Mucosa of descending colon (tissue), 3 donors: ENCODE results near the gene PTBP3. TPM values are rescaled to one million over a fixed set of nuclear protein-coding genes. Genes with fewer than 3 reads are reported as not detected.
A peak's percentile ranks its signal among the peaks of the same experiment; 100 is the strongest.

Source experiments
- ATAC-seq: fragments of 200-7000 bp; cut with Tn5 transposase; one replicate; pipeline ENCODE4 v1.9.1; 2020; ENCODE audit warnings: mild to moderate bottlenecking, moderate library complexity
- DNase-seq, 3 donors: peaks; one replicate each; pipeline ENCODE4 v3.0.0-alpha.2; 2020
- H3K36me3 ChIP-seq: fragments of 200-600 bp; one replicate; pipeline ENCODE4 v1.8.0; 2021; ENCODE audit warnings: low read depth, mild to moderate bottlenecking
- H3K4me1 ChIP-seq: fragments of 200-600 bp; one replicate; pipeline ENCODE4 v1.8.0; 2021; ENCODE audit warnings: low read depth, mild to moderate bottlenecking
- H3K4me3 ChIP-seq: fragments of 200-600 bp; one replicate; pipeline ENCODE4 v1.8.0; 2021; ENCODE audit warnings: mild to moderate bottlenecking
- H3K9me3 ChIP-seq: fragments of 200-600 bp; one replicate; pipeline ENCODE4 v1.8.0; 2021; ENCODE audit warnings: mild to moderate bottlenecking
- intact Hi-C, 2 donors: fragments of 100-400 bp; cut with DNase I in 1 of 2; cut with micrococcal nuclease in 1 of 2; formaldehyde crosslinking; loops; one replicate each; pipeline versions ENCODE4 v1.11.0 to v1.11.1; 2022; cut with DNase I, micrococcal nuclease
- total RNA-seq, 3 donors: library from RNA; stranded (reverse); fragmentation: NEBNext Ultra II Directional in 2 of 3; extraction: Animal tissue kit (Norgen Biotek cat#: 25700) in 2 of 3; gene quantifications; one replicate each; pipeline versions ENCODE4 v1.2.1 to v1.2.4, GENCODE V29; 2021 to 2023
- TF ChIP-seq, protein P1 (sequence below): fragments of 200-600 bp; IDR thresholded peaks from one replicate; pipeline ENCODE4 v1.8.0; 2022; ENCODE audit warnings: antibody characterized with exemption, mild to moderate bottlenecking
- donor health status: DM: no; HTN: no; CAD: no; lungs with moderate emphysema.
- donor health status: DM: no; HTN: no; CAD: no.
- donor health status: DM: no; HTN: yes; CAD: no.

PTBP3 gene
- total RNA-seq, 3 donors from 2014 or later: 69.3 to 132 (median 125) TPM

DNA sequence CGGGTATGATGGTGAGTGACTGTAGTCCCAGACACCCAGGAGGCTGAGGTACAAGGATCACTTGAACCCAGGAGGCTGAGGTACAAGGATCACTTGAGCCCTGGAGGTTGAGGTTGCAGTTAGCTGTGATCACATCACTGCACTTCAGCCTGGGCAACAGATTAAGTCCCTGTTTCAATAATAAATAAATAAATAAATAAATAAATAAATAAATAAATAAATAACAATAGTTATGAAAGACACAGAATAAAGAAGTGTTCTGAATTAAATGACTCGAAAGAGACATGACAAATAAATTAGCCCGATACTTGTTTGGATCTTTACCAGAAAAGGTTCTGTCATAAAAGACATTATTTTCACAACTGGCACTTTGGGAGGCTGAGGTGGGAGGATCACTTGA, 86.3 kb downstream of the PTBP3 start:
- Histone ChIP-seq H3K4me3 (no peak overlapping the region), H3K9me3 (no peaks in the 10 kb centered on the region), H3K36me3 (no peaks in the 10 kb centered on the region), H3K4me1 (no peaks in the 10 kb centered on the region)
- DNase-seq (no peak), ATAC-seq (no peak)
- TF ChIP-seq, protein P1, sequence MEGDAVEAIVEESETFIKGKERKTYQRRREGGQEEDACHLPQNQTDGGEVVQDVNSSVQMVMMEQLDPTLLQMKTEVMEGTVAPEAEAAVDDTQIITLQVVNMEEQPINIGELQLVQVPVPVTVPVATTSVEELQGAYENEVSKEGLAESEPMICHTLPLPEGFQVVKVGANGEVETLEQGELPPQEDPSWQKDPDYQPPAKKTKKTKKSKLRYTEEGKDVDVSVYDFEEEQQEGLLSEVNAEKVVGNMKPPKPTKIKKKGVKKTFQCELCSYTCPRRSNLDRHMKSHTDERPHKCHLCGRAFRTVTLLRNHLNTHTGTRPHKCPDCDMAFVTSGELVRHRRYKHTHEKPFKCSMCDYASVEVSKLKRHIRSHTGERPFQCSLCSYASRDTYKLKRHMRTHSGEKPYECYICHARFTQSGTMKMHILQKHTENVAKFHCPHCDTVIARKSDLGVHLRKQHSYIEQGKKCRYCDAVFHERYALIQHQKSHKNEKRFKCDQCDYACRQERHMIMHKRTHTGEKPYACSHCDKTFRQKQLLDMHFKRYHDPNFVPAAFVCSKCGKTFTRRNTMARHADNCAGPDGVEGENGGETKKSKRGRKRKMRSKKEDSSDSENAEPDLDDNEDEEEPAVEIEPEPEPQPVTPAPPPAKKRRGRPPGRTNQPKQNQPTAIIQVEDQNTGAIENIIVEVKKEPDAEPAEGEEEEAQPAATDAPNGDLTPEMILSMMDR: no peak
- intact Hi-C loops: no loop called here

DNA sequence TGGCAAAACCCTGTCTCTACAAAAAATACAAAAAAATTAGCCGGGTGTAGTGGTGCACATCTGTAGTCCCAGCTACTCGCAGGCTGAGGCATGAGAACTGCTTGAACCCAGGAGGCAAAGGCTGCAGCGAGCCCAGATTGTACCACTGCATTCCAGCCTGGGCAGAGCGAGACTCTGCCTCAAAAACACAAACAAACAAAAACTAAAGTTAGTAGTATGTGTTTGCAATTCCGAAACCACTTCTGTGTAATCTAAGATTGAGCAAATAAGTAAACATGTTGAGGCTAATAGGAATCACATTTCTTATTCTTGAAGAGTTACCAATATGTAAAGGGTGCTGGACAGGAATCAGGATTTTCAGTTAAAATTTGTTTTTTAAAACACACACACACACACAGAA, 88.3 kb downstream of the PTBP3 start:
- TF ChIP-seq, protein P1: no peak
- Histone ChIP-seq H3K4me1 (no peaks in the 10 kb centered on the region), H3K4me3 (no peak overlapping the region), H3K36me3 (no peaks in the 10 kb centered on the region), H3K9me3 (no peaks in the 10 kb centered on the region)
- intact Hi-C loops: no loop called here
- ATAC-seq (no peak), DNase-seq (no peak)

DNA sequence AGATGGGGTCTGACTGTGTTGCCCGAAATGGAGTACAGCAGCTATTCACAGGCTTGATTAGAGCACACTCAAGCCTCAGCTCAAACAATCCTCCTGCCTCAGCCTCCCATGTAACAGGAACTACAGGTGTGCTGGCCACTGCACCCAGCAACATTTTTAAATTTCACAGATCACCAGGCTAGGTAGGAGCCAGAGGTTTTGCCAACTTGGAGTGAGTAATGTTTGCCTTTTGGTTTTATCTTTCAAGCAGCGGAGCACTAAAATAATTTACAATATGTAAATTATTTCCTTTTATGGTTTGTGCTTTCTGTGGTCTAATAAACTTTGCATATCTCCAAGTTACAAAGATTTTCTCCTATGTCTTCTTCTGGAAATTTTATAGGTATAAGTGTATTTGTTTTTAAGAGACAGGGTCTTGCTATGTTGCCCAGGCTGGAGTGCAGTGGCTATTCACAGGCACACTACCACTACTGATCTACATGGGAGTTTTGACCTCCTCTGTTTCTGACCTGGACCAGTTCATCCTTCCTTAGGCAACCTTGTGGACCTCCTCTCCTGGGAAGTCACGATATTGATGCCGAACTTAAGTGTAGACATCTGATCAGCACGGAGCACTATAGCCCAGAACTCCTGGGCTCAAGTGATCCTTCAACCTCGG, 91.1 kb downstream of the PTBP3 start:
- intact Hi-C loops: no loop called here
- TF ChIP-seq, protein P1: no peak
- Histone ChIP-seq H3K36me3 (no peaks in the 10 kb centered on the region), H3K9me3 (no peaks in the 10 kb centered on the region), H3K4me3 (no peak overlapping the region), H3K4me1 (no peaks in the 10 kb centered on the region)
- ATAC-seq (peak; percentile 73), DNase-seq (no peak)

DNA sequence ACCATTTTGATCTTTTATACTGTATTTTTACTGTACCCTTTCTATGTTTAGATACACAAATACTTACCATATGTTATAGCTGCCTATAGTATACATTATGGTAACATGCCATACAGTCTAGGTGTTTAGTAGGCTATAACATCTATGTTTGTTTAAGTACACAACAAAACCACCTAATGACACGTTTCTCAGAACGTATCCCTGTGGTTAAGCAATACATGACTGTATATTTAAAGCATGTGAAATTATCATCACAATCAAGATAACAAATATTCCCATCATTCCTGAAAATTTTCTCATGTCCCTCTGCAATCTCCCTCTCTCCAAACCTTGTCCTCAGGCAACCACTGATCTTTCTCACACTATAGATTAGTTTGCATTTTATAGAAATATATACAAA, 91.9 kb downstream of the PTBP3 start:
- no peaks in the 10 kb centered on the region for H3K36me3 ChIP-seq
- no peak overlapping the region for H3K4me3 ChIP-seq
- ATAC-seq: peak; percentile 46
- TF ChIP-seq, protein P1: no peak
- H3K9me3 ChIP-seq: no peaks in the 10 kb centered on the region
- H3K4me1 ChIP-seq: no peaks in the 10 kb centered on the region
- no peak for DNase-seq
- intact Hi-C loops: no loop called here

DNA sequence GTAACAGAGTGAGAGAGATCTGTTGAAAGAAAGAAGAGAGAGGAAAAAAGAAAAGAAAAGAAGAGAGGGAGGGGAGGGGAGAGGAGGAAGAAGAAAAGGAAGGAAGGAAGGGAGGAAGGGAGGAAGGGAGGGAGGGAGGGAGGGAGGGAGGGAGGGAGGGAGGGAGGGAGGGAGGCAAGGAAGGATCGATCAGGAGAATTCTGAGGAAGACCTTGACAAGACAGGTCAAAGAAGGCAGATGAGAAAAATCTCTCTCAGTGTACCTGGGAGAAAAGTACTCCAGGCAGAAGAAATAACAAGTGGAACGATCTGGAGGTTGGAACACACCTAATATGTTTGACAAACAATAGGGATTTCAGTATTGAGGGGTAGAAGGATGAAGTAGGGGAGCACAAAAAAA, 93.7 kb downstream of the PTBP3 start:
- DNase-seq: no peak
- H3K36me3 ChIP-seq: no peaks in the 10 kb centered on the region
- TF ChIP-seq, protein P1: no peak
- H3K4me3 ChIP-seq: no peak overlapping the region
- H3K4me1 ChIP-seq: peaks cover 16% of the 10 kb centered on the region
- intact Hi-C loops: no loop called here
- no peaks in the 10 kb centered on the region for H3K9me3 ChIP-seq
- ATAC-seq: no peak

DNA sequence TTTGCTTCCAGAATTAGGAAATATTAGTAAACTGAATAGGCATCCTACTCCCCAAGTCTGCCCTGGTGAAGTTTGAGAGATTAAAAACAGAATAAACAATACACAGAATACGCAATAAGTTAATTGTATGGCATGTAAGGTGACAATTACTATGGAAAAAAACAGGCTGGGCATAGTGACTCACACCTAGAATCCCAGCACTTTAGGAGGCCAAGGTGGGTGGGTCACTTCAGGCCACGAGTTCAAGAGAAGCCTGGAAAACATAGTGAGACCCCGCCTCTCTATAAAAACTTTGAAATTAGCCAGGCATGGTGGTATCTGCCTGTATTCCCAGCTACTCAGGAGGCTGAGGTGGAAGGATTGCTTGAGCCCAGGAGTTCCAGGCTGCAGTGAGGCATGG, 94.1 kb downstream of the PTBP3 start:
- no peaks in the 10 kb centered on the region for H3K9me3 ChIP-seq
- TF ChIP-seq, protein P1: no peak
- H3K4me3 ChIP-seq: no peak overlapping the region
- H3K36me3 ChIP-seq: no peaks in the 10 kb centered on the region
- intact Hi-C loops: no loop called here
- H3K4me1 ChIP-seq: peaks cover 21% of the 10 kb centered on the region
- peak; percentile 74 for ATAC-seq
- peak in 1 of 3 donors; percentile 27 for DNase-seq
